Breast epithelium (tissue), 3 donors: ENCODE data around the gene ACTMAP.

Experiments used
- POLR2A ChIP-seq: fragments of 450-650 bp; IDR thresholded peaks from one replicate; pipeline ENCODE4 v1.6.1; 2016; ENCODE audit warnings: antibody characterized with exemption, mild to moderate bottlenecking, moderate library complexity
- TF ChIP-seq, protein P1 (sequence below), 3 donors: fragments of 450-650 bp; IDR thresholded peaks; one replicate each; pipeline ENCODE4 v1.5.1; 2016 to 2017; ENCODE audit warnings: antibody characterized with exemption in 3 of 3, mild to moderate bottlenecking in 3 of 3, moderate library complexity in 3 of 3

DNA sequence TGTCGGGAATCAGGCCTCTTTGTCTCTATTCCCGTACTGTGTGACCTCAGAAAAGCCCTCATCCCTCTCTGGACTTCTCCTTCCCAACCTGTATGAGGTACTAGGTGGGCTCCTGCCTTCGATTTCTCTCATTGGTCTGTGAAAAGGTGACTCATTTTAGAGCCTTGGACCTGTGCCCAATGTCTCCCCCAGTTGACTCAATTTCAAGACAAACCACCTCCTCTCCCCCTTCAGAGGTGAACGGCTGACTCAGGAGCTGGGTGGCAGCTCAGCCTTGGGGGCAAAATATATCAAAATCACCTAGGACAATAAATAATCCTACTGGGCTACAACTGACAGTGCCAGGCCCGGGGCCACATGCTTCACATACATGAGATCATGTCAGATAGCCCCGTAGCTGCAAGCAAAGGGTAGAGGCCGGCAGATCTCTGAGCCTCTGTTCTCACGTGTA lies 34.2 kb downstream of the ACTMAP start:
- TF ChIP-seq, protein P1, sequence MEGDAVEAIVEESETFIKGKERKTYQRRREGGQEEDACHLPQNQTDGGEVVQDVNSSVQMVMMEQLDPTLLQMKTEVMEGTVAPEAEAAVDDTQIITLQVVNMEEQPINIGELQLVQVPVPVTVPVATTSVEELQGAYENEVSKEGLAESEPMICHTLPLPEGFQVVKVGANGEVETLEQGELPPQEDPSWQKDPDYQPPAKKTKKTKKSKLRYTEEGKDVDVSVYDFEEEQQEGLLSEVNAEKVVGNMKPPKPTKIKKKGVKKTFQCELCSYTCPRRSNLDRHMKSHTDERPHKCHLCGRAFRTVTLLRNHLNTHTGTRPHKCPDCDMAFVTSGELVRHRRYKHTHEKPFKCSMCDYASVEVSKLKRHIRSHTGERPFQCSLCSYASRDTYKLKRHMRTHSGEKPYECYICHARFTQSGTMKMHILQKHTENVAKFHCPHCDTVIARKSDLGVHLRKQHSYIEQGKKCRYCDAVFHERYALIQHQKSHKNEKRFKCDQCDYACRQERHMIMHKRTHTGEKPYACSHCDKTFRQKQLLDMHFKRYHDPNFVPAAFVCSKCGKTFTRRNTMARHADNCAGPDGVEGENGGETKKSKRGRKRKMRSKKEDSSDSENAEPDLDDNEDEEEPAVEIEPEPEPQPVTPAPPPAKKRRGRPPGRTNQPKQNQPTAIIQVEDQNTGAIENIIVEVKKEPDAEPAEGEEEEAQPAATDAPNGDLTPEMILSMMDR (IDR thresholded peaks at IDR 0.05): no peak
- TF ChIP-seq POLR2A: no peak
